Testis (tissue), 3 donors: ENCODE data around the gene SYT1. TPM values are rescaled to one million over a fixed set of nuclear protein-coding genes. Genes with fewer than 3 reads are reported as not detected.

Experiments
- DNase-seq: peaks from one replicate; pipeline ENCODE4 v3.0.0-alpha.2; 2019
- H3K27ac ChIP-seq, 2 donors: fragments of 200-600 bp; sonication (generic); one replicate each; pipeline ENCODE4 v1.5.1; 2019
- H3K27me3 ChIP-seq: fragments of 200-600 bp; sonication (generic); one replicate; pipeline ENCODE4 v1.5.1; 2019
- H3K36me3 ChIP-seq: fragments of 200-600 bp; sonication (generic); one replicate; pipeline ENCODE4 v1.5.1; 2017; ENCODE audit warnings: low read depth; ENCODE audit errors: missing control alignments
- H3K4me1 ChIP-seq: fragments of 200-600 bp; sonication (generic); one replicate; pipeline ENCODE4 v1.5.1; 2019
- H3K4me3 ChIP-seq, 2 donors: fragments of 200-600 bp; sonication (generic); one replicate each; pipeline ENCODE4 v1.5.1; 2017 to 2019
- H3K9me3 ChIP-seq: fragments of 200-600 bp; sonication (generic); one replicate; pipeline ENCODE4 v1.5.1; 2017
- CTCF ChIP-seq, 3 experiments: fragments of 450-650 bp in 2 of 3; fragments of 200-600 bp in 1 of 3; sonication (generic) in 1 of 3; IDR thresholded peaks; one replicate each; pipeline ENCODE4 v1.5.1; 2016 to 2019; ENCODE audit warnings: antibody characterized with exemption in 3 of 3, mild to moderate bottlenecking in 2 of 3, moderate library complexity in 1 of 3
- POLR2A ChIP-seq: fragments of 450-650 bp; IDR thresholded peaks from one replicate; pipeline ENCODE4 v1.6.1; 2017; ENCODE audit warnings: antibody characterized with exemption, mild to moderate bottlenecking, moderate library complexity
- WGBS, 2 donors: methylation state at CpG; one replicate each; pipeline ENCODE4 v1.1.5; 2018; 5-methylcytosine and 5-hydroxymethylcytosine counted together
- intact Hi-C: fragments of 100-400 bp; cut with DNase I; formaldehyde crosslinking; loops from one replicate; pipeline ENCODE4 v1.15.1; 2023; ENCODE audit warnings: low total_unique reads
- polyA plus RNA-seq: library from polyadenylated mRNA; stranded (reverse); fragments of 350-450 nt; fragmentation: Illumina TruSeq; extraction: RNeasy Lipid Tissue Mini Kit (QIAGEN cat#74804); gene quantifications from one replicate; pipeline ENCODE4 v1.2.3, GENCODE V29; 2014; ENCODE audit warnings: low read depth, low replicate concordance; ENCODE audit not compliant: insufficient read depth
- total RNA-seq, 2 donors: library from RNA; depleted of rRNA; stranded (reverse); fragments of >200 nt; gene quantifications; one replicate each; pipeline ENCODE4 v1.2.3, GENCODE V29; 2016

SYT1 gene
- total and polyA plus RNA-seq, 3 donors from 2014 or later: 1.1 to 1.7 (median 1.3) TPM

GRCh38 chr12:79274501-79275064 lies 410.0 kb downstream of the SYT1 start:
- TF ChIP-seq POLR2A (no peak), CTCF (IDR thresholded peaks at IDR 0.05) (no peak)
- no peaks in the 10 kb centered on the region for H3K27me3 ChIP-seq
- H3K36me3 ChIP-seq: no peaks in the 10 kb centered on the region
- no peaks in the 10 kb centered on the region for H3K4me1 ChIP-seq
- H3K9me3 ChIP-seq: no peaks in the 10 kb centered on the region
- WGBS, 2 donors: 92 to 93% methylated on average over 2 to 4 of the region's 4 CpGs
- no peak for DNase-seq
- H3K4me3 ChIP-seq: no peak overlapping the region
- H3K27ac ChIP-seq: no peak overlapping the region
- intact Hi-C loops: no loop called here

- Histone ChIP-seq H3K36me3 (no peaks in the 10 kb centered on the region), H3K4me1 (no peaks in the 10 kb centered on the region), H3K27me3 (no peaks in the 10 kb centered on the region), H3K27ac (no peak overlapping the region), H3K9me3 (no peaks in the 10 kb centered on the region), H3K4me3 (no peak overlapping the region)
- TF ChIP-seq CTCF (IDR thresholded peaks at IDR 0.05) (no peak), POLR2A (no peak)
- DNase-seq: no peak
- intact Hi-C loops: no loop called here
- WGBS, 2 donors: 94 to 100% methylated on average over 2 of the region's 2 CpGs
These were observed 411.1 kb downstream of the SYT1 start for GRCh38 chr12:79275631-79276030.

DNA sequence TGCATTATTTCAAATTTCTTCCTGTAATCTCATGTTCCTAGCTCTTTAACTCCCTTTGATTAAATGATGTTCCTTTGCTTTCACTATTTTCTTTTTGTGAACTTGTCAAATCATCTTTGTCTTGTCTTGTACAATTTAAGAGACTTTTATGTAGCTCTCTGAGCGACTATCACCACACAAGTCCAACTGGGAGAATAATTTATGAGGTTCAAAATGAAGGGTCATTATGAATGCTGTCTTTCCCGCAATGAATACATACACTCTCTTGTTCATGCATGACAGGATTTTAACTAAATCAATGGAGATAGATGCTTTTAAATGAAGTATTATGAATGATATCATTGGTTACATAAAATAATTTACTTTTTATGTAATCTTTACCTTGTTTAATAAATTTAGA lies 418.8 kb downstream of the SYT1 start:
- WGBS, 2 donors: 78 to 85% methylated on average over 2 of the region's 2 CpGs
- intact Hi-C loops: no loop called here
- no peak for DNase-seq

GRCh38 chr12:79288911-79289310 lies 424.3 kb downstream of the SYT1 start:
- intact Hi-C loops: no loop called here
- H3K9me3 ChIP-seq: no peaks in the 10 kb centered on the region

More for the DNA sequence above, 418.8 kb downstream of the SYT1 start:
- Histone ChIP-seq H3K27me3 (no peaks in the 10 kb centered on the region), H3K4me1 (no peaks in the 10 kb centered on the region), H3K4me3 (no peak overlapping the region), H3K9me3 (no peaks in the 10 kb centered on the region), H3K36me3 (no peaks in the 10 kb centered on the region), H3K27ac (no peak overlapping the region)
- TF ChIP-seq POLR2A: no peak
- no peak for TF ChIP-seq CTCF (IDR thresholded peaks at IDR 0.05)

More at GRCh38 chr12:79288911-79289310, 424.3 kb downstream of the SYT1 start:
- no peak for DNase-seq
- 87 to 96% methylated on average over 3 of the region's 3 CpGs for WGBS, 2 donors
- no peak overlapping the region for H3K4me3 ChIP-seq
- TF ChIP-seq CTCF (IDR thresholded peaks at IDR 0.05) (no peak), POLR2A (no peak)
- H3K27me3 ChIP-seq: no peaks in the 10 kb centered on the region
- no peaks in the 10 kb centered on the region for H3K36me3 ChIP-seq
- no peaks in the 10 kb centered on the region for H3K4me1 ChIP-seq
- no peak overlapping the region for H3K27ac ChIP-seq
